HG03103 (cell line): ENCODE measurements around the gene EWSR1.
"Not testable (repeated sequence)": the region's sequence is repeated elsewhere in the genome, so short reads cannot be mapped to it uniquely, and the experiment has no call there.

Experiments used
- ATAC-seq: cut with Tn5 transposase; IDR thresholded peaks from one replicate; pipeline ENCODE4 v1.9.1; 2021; ENCODE audit warnings: low read depth; ENCODE audit not compliant: unreplicated experiment

Gene EWSR1

GRCh38 chr22:29267858-29268510 is at the start of gene EWSR1, which contains the start of gene RHBDD3:
Gene EWSR1, plus strand, starts transcription at chr22:29268268. Its CDS starts 69 bp downstream, at chr22:29268337.
Gene RHBDD3, minus strand, starts transcription at chr22:29267981. Its CDS starts 2,355 bp downstream, at chr22:29265626.
- peak; percentile 59 for ATAC-seq

GRCh38 chr22:29218758-29219408 is 49.2 kb upstream of the EWSR1 start:
- no peak for ATAC-seq

GRCh38 chr22:29219409-29219782 is 48.7 kb upstream of the EWSR1 start:
- not testable (repeated sequence) for ATAC-seq

GRCh38 chr22:29219881-29220670 is 48.0 kb upstream of the EWSR1 start:
- no peak for ATAC-seq

GRCh38 chr22:29224121-29224858 is 43.8 kb upstream of the EWSR1 start:
- no peak for ATAC-seq

- ATAC-seq = no peak
These were observed 43.1 kb upstream of the EWSR1 start for GRCh38 chr22:29224859-29225410.

GRCh38 chr22:29225422-29226090 is 42.5 kb upstream of the EWSR1 start:
- no peak for ATAC-seq

GRCh38 chr22:29226351-29226981 is 41.6 kb upstream of the EWSR1 start:
- ATAC-seq = no peak

- ATAC-seq = no peak
These were observed 36.8 kb upstream of the EWSR1 start for GRCh38 chr22:29230972-29231875.

GRCh38 chr22:29231971-29232959 is 35.8 kb upstream of the EWSR1 start:
- ATAC-seq = no peak

GRCh38 chr22:29233277-29233877 is 34.7 kb upstream of the EWSR1 start:
- ATAC-seq = no peak

GRCh38 chr22:29240481-29240880 is 27.6 kb upstream of the EWSR1 start:
- not testable (repeated sequence) for ATAC-seq

- ATAC-seq = no peak
These were observed 24.1 kb upstream of the EWSR1 start for GRCh38 chr22:29243874-29244446.

GRCh38 chr22:29244785-29245625 is 23.1 kb upstream of the EWSR1 start:
- ATAC-seq = no peak

- no peak for ATAC-seq
These were observed 22.3 kb upstream of the EWSR1 start for GRCh38 chr22:29245626-29246385.
